ENCODE results near the gene RIMKLA.

Gene RIMKLA

DNA sequence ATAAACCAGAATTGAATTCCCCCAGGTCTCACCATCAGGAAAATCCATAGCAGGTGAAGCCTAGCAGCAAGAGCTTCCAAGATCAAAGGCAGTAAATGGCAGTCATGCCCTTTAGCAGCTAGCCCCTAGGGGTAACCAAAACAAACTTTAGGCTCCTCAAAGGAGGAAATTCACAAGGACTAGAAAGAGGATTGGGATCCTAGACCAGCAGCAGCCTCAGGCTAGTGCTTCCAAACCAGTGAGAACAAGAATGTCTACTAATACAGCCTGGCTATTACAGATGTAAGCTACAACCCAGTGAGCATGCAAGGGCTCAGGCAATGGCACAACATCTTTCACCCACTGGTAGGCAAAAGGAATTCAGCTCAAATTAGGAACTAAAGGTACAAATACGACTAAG lies 11.1 kb upstream of the RIMKLA start:
- TF ChIP-seq, protein P1, sequence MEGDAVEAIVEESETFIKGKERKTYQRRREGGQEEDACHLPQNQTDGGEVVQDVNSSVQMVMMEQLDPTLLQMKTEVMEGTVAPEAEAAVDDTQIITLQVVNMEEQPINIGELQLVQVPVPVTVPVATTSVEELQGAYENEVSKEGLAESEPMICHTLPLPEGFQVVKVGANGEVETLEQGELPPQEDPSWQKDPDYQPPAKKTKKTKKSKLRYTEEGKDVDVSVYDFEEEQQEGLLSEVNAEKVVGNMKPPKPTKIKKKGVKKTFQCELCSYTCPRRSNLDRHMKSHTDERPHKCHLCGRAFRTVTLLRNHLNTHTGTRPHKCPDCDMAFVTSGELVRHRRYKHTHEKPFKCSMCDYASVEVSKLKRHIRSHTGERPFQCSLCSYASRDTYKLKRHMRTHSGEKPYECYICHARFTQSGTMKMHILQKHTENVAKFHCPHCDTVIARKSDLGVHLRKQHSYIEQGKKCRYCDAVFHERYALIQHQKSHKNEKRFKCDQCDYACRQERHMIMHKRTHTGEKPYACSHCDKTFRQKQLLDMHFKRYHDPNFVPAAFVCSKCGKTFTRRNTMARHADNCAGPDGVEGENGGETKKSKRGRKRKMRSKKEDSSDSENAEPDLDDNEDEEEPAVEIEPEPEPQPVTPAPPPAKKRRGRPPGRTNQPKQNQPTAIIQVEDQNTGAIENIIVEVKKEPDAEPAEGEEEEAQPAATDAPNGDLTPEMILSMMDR (IDR thresholded peaks at IDR 0.05; ENCODE audit: control insufficient read depth, extremely low read depth, insufficient read depth) = no peak
- DNase-seq (ENCODE audit: low read depth) = no peak
- no peak overlapping the region for H3K4me3 ChIP-seq (ENCODE audit: low read depth, low read length)

DNA sequence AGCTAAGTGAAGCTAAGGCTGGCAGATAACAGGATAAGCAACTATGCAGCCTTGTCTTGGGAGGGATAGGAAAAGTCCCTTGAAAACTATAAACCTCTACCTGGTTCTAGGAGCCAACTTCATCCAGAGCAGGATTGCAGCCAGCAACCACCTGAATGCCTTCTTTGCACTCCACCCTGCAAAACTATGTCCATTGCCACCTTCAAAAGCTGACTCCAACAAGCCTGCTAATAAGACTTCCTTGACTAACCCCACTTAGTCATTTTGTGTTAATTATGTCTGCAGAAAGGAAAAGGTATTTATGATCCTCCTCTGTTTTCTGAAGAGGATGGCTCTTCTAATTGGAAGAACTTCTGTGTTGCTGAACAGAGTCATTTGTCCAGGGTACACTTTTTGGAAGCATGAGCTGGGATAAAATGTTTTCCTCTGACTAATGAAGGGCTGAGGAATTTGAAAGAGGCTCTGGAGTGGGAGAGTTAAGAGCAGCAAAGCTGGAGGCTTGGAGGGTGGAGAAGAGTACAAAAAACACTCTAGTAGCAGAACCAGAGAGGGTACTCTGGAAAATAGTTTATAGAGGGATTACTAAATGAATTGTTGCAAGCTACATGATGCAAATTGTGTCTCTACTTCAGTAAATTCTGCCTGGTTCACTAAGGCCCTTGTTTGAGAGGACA lies 9.6 kb upstream of the RIMKLA start:
- no peak for DNase-seq (ENCODE audit: low read depth)
- TF ChIP-seq, protein P1 (IDR thresholded peaks at IDR 0.05; ENCODE audit: control insufficient read depth, extremely low read depth, insufficient read depth) = no peak
- no peak overlapping the region for H3K4me3 ChIP-seq (ENCODE audit: low read depth, low read length)

DNA sequence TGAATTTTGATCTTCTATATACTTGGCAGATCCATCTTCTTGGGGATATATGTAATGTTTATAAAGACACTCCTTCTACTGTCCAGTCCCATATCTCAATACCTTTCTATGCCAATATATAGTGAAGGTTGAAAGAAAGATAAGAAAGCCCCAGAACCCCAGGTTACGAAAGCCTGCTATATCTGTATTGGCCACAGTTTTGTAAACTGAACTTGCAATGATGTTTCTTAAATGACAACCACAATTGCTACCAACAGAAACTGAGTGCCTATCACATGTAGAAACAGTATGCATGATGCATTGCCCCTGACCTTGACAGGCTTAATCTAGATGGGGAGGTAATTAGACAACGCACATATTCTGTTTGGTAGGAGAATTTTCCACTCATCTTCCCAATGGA lies 7.8 kb upstream of the RIMKLA start:
- TF ChIP-seq, protein P1 (IDR thresholded peaks at IDR 0.05; ENCODE audit: control insufficient read depth, extremely low read depth, insufficient read depth) = no peak
- H3K4me3 ChIP-seq (ENCODE audit: low read depth, low read length) = no peak overlapping the region
- DNase-seq (ENCODE audit: low read depth) = no peak

DNA sequence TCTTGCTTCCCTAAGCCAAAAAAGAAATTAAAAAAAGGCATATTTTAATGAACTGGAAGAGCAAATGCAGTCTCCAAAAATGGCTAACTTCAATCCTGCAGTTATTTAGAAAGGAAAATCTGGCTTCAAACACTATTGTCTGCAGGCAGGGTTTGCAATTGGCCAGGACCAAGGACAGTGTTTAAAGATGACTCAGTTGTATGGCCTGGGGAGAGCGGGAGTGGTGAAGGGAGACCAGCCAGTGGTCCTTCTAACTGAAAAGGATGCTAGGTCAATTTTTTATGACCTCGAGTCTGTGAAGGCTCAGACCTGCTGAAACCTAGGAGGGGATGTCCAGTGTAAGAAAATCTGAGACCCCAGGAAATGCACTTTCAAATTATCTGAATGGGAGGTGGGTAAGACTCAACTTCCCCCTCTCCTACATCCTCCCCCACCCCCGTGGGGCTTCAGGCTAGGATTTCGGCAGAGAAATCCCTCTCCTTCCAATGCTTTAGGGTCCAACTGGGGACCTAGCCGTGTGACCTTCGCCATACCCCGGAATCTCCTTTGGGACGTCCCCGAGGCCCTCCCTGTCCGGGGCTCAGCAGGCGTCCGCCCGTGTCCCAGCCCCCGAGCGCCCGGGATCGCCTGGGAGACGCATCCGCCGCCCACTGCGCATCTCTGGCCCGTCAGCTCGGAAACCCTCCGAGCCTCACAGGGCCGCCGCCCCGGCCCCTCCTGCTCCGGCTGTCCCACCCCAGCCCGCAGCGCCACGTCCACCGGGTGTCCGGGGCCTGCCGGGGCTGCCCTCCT lies 602 bp upstream of the RIMKLA start:
- H3K4me3 ChIP-seq (ENCODE audit: low read depth, low read length) = peak overlapping the region; percentile 56
- DNase-seq (ENCODE audit: low read depth) = no peak
- TF ChIP-seq, protein P1 (IDR thresholded peaks at IDR 0.05; ENCODE audit: control insufficient read depth, extremely low read depth, insufficient read depth) = no peak

DNA sequence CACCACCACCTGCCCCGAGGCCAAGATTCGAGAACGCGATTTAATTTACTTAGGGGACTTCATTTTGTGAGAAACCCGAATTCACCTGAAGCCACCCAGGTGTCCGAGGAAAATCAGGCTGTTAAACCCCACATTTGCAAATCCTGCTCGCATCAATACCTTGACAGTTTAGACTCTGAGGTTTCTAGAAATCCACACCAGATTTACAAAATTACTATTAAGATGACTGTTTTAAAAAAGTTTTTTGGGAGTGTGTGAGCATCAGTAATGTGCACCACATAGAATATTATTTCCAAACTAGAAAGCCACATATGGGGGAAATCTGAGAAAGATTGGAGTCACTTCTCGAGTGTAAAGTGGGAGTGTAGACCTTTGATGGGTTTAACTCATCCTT lies 685 bp downstream of the RIMKLA start:
- peak overlapping the region; percentile 56 for H3K4me3 ChIP-seq (ENCODE audit: low read depth, low read length)
- TF ChIP-seq, protein P1 (IDR thresholded peaks at IDR 0.05; ENCODE audit: control insufficient read depth, extremely low read depth, insufficient read depth) = no peak
- DNase-seq (ENCODE audit: low read depth) = no peak

DNA sequence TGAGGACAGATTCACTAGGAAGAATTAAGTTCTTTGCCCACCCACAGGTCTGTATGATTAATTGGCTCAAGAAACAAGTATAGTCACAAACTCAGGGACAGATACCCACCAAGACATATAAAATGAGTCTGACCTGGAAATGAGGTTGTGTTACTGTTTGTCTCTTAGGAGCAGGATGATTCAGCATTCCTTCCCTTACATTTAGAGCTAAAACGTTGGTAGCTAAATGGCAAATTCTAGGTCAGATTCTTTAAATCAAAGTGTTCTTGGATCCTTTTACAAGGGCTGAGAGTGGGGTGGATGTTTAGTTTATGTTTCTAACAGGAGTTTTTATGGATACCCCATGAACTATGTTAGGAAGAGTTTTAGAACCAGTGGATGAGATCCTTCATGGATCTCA lies 4.7 kb downstream of the RIMKLA start:
- no peak overlapping the region for H3K4me3 ChIP-seq (ENCODE audit: low read depth, low read length)
- no peak for DNase-seq (ENCODE audit: low read depth)
- TF ChIP-seq, protein P1 (IDR thresholded peaks at IDR 0.05; ENCODE audit: control insufficient read depth, extremely low read depth, insufficient read depth) = no peak

All from LNCaP clone FGC (cell line).